Cardiac muscle cell (in vitro differentiated cells and primary cell): Measurements from ENCODE around the gene FAM200C. TPM values are rescaled to one million over a fixed set of nuclear protein-coding genes. Genes with fewer than 3 reads are reported as not detected.

Source experiments
- DNase-seq, 2 donors: peaks; one replicate each; pipeline versions ENCODE4 v3.0.0 to v3.0.0-alpha.2; 2010 to 2017; ENCODE audit warnings: low read depth in 1 of 2, low spot score in 1 of 2
- H3K27ac ChIP-seq: fragments of 200-600 bp; sonication (generic); 2 replicates; pipeline ENCODE4 v1.5.1; 2016
- H3K27me3 ChIP-seq: fragments of 200-600 bp; sonication (generic); 2 replicates; pipeline ENCODE4 v1.6.0; 2016; ENCODE audit warnings: control low read depth
- H3K36me3 ChIP-seq: fragments of 200-600 bp; sonication (generic); 2 replicates; pipeline ENCODE4 v1.5.1; 2016; ENCODE audit warnings: control low read depth
- H3K4me1 ChIP-seq: fragments of 200-600 bp; sonication (generic); 2 replicates; pipeline ENCODE4 v1.8.1; 2017; ENCODE audit warnings: low read depth, mild to moderate bottlenecking, mixed run types
- H3K4me3 ChIP-seq: fragments of 200-600 bp; sonication (generic); 2 replicates; pipeline ENCODE4 v1.5.1; 2016; ENCODE audit warnings: mild to moderate bottlenecking
- H3K9me3 ChIP-seq: fragments of 200-600 bp; sonication (generic); 2 replicates; pipeline ENCODE4 v1.5.1; 2017; ENCODE audit warnings: low read depth, mild to moderate bottlenecking, control low read depth
- polyA plus RNA-seq: library from polyadenylated mRNA; unstranded; fragments of >200 nt; fragmentation: Nextera tagmentation; extraction: Ambion mirVana; gene quantifications from 2 replicates; pipeline ENCODE4 v1.2.1, GENCODE V29; 2016
- total RNA-seq: library from RNA; depleted of rRNA; stranded (reverse); fragments of >200 nt; gene quantifications from 2 replicates; pipeline ENCODE4 v1.2.3, GENCODE V29; 2016
- TF ChIP-seq, protein P1 (sequence below): IDR thresholded peaks from 2 replicates; pipeline ENCODE4 v1.5.1; 2012; ENCODE audit warnings: low read depth, mild to moderate bottlenecking, low read length

The FAM200C gene
- total and polyA plus RNA-seq, 2 experiments from 2014 or later, result 8.8 to 10.5 TPM

DNA sequence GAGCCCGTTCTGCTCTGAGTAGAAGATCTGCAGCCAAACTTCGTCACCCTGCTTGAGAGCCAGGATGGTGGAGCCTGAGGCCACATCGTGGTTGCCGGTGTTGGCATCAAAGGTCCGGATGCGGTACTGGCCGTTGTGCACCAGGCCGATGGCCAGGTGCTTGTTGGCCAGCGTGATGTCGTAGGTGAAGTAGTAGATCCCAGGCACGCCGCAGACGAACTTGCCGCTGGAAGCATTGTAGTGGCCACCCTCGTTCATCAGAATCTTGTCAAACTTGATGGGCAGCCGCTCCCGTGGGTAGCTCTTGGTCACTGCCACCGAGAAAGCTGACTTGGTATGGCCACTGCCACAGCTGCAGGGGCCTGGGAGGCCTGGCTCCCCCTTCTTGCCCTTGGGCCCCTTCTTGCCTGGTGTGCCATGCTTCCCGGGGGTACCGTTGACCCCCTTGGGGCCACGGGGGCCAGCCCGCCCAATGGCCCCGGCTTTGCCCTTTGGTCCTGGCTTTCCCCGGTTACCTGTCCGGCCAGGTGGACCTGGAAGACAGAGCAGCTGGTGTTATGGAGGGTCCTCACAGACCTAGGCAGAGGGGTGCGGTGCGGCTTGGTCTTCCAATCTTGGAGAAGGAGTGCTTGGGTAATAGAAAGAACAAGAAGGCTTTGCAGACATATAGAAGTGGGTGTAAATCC lies 50.5 kb downstream of the FAM200C start:
- no peaks in the 10 kb centered on the region for H3K36me3 ChIP-seq
- H3K9me3 ChIP-seq, result no peaks in the 10 kb centered on the region
- no peak for DNase-seq
- H3K4me3 ChIP-seq, result no peak overlapping the region
- no peaks in the 10 kb centered on the region for H3K27me3 ChIP-seq
- TF ChIP-seq, protein P1, sequence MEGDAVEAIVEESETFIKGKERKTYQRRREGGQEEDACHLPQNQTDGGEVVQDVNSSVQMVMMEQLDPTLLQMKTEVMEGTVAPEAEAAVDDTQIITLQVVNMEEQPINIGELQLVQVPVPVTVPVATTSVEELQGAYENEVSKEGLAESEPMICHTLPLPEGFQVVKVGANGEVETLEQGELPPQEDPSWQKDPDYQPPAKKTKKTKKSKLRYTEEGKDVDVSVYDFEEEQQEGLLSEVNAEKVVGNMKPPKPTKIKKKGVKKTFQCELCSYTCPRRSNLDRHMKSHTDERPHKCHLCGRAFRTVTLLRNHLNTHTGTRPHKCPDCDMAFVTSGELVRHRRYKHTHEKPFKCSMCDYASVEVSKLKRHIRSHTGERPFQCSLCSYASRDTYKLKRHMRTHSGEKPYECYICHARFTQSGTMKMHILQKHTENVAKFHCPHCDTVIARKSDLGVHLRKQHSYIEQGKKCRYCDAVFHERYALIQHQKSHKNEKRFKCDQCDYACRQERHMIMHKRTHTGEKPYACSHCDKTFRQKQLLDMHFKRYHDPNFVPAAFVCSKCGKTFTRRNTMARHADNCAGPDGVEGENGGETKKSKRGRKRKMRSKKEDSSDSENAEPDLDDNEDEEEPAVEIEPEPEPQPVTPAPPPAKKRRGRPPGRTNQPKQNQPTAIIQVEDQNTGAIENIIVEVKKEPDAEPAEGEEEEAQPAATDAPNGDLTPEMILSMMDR, result no peak
- no peak overlapping the region for H3K27ac ChIP-seq
- no peaks in the 10 kb centered on the region for H3K4me1 ChIP-seq

GRCh38 chr5:160348080-160348479 lies 51.8 kb downstream of the FAM200C start:
- no peak overlapping the region for H3K27ac ChIP-seq
- H3K9me3 ChIP-seq, result no peaks in the 10 kb centered on the region
- no peak overlapping the region for H3K4me3 ChIP-seq
- H3K4me1 ChIP-seq, result no peaks in the 10 kb centered on the region
- H3K36me3 ChIP-seq, result no peaks in the 10 kb centered on the region
- DNase-seq, result no peak
- TF ChIP-seq, protein P1, result no peak
- no peaks in the 10 kb centered on the region for H3K27me3 ChIP-seq

DNA sequence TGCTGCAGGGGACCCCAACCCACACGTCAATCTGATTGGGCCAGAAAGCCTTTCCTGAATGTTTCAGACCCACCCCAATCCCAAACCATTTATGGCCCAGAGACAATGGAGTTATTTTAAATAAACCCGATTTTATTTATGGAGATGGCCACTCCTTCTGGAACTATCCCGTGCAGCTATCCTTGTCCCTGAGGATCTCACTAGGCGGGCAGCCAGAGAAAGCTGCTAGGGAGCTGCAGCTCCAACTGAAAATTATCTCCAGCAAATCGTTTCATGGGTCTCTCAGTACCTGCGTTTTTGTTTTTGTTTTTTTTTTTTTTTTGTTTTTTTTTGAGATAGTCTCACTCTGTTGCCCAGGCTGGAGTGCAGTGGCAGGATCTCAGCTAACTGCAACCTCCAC lies 52.4 kb downstream of the FAM200C start:
- TF ChIP-seq, protein P1, result no peak
- H3K9me3 ChIP-seq, result no peaks in the 10 kb centered on the region
- DNase-seq, result no peak
- H3K36me3 ChIP-seq, result no peaks in the 10 kb centered on the region
- no peaks in the 10 kb centered on the region for H3K27me3 ChIP-seq
- no peaks in the 10 kb centered on the region for H3K4me1 ChIP-seq
- H3K27ac ChIP-seq, result no peak overlapping the region
- H3K4me3 ChIP-seq, result no peak overlapping the region

Other genes with a start within 250 kb of the FAM200C start
- not detected in 2 replicates for gene FABP6, start 170.5 kb downstream of the FAM200C start, total RNA-seq
- gene FABP6, start 170.5 kb downstream of the FAM200C start, polyA plus RNA-seq, result 0.34 TPM in 1 of 2 replicates, not detected in the other
- 14.2 and 16.1 TPM in 2 replicates for gene CCNJL, start 87.5 kb downstream of the FAM200C start, total RNA-seq
- gene CCNJL, start 87.5 kb downstream of the FAM200C start, polyA plus RNA-seq, result 12.1 and 14.1 TPM in 2 replicates
- not detected in 2 replicates for gene C1QTNF2, start 29.4 kb downstream of the FAM200C start, total RNA-seq
- gene C1QTNF2, start 29.4 kb downstream of the FAM200C start, polyA plus RNA-seq, result 0.24 TPM in 1 of 2 replicates, not detected in the other
- 30.1 and 34.0 TPM in 2 replicates for gene SLU7, start 19.0 kb upstream of the FAM200C start, total RNA-seq
- gene SLU7, start 19.0 kb upstream of the FAM200C start, polyA plus RNA-seq, result 44.7 and 49.7 TPM in 2 replicates
- 34.1 and 246 TPM in 2 replicates for gene PTTG1, start 21.8 kb upstream of the FAM200C start, total RNA-seq
- gene PTTG1, start 21.8 kb upstream of the FAM200C start, polyA plus RNA-seq, result 69.8 and 618 TPM in 2 replicates